RWPE2 (cell line): ENCODE data around the gene FOXRED1.

Experiments used
- ATAC-seq: fragments of 200-7000 bp; cut with Tn5 transposase; 3 replicates; pipeline ENCODE4 v1.9.1; 2021; ENCODE audit warnings: low read depth
- DNase-seq: peaks from one replicate; pipeline ENCODE4 v3.0.0-alpha.2; 2020; ENCODE audit warnings: low spot score
- H3K27ac ChIP-seq: fragments of 450-650 bp; 2 replicates; pipeline ENCODE4 v1.5.1; 2017; ENCODE audit warnings: mild to moderate bottlenecking; ENCODE audit not compliant: poor library complexity, severe bottlenecking
- H3K27me3 ChIP-seq: fragments of 250-450 bp; sonication (Bioruptor Pico); 2 replicates; pipeline ENCODE4 v1.5.1; 2021; ENCODE audit warnings: mild to moderate bottlenecking, moderate library complexity; ENCODE audit not compliant: insufficient read depth, poor library complexity, severe bottlenecking
- H3K36me3 ChIP-seq: fragments of 250-450 bp; sonication (Bioruptor Pico); 2 replicates; pipeline ENCODE4 v1.5.1; 2020; ENCODE audit warnings: low read depth, mild to moderate bottlenecking, moderate library complexity
- H3K4me1 ChIP-seq: fragments of 250-450 bp; sonication (Bioruptor Pico); 2 replicates; pipeline ENCODE4 v1.5.1; 2021; ENCODE audit warnings: mild to moderate bottlenecking, moderate library complexity; ENCODE audit not compliant: insufficient read depth, poor library complexity, severe bottlenecking
- H3K4me3 ChIP-seq: fragments of 250-450 bp; sonication (Bioruptor Pico); 2 replicates; pipeline ENCODE4 v1.5.1; 2021; ENCODE audit warnings: mild to moderate bottlenecking, moderate library complexity; ENCODE audit not compliant: severe bottlenecking
- H3K9me3 ChIP-seq: fragments of 250-450 bp; sonication (Bioruptor Pico); 2 replicates; pipeline ENCODE4 v1.5.1; 2021; ENCODE audit warnings: mild to moderate bottlenecking, moderate library complexity; ENCODE audit not compliant: severe bottlenecking
- CTCF ChIP-seq: fragments of 450-650 bp; IDR thresholded peaks from one replicate; pipeline ENCODE4 v1.5.1; 2017; ENCODE audit warnings: mild to moderate bottlenecking, moderate library complexity; ENCODE audit not compliant: poor library complexity, severe bottlenecking

FOXRED1 gene

GRCh38 chr11:126265811-126266210, 3.1 kb upstream of the FOXRED1 start:
- Histone ChIP-seq H3K27ac (no peak overlapping the region), H3K4me3 (no peak overlapping the region), H3K4me1 (no peaks in the 10 kb centered on the region), H3K36me3 (peaks cover 53% of the 10 kb centered on the region), H3K9me3 (no peaks in the 10 kb centered on the region), H3K27me3 (no peaks in the 10 kb centered on the region)
- ATAC-seq, result no peak
- no peak for TF ChIP-seq CTCF
- no peak for DNase-seq

- Histone ChIP-seq H3K27me3 (no peaks in the 10 kb centered on the region), H3K9me3 (no peaks in the 10 kb centered on the region), H3K27ac (peak overlapping the region; percentile 36), H3K4me1 (no peaks in the 10 kb centered on the region), H3K36me3 (peaks cover 51% of the 10 kb centered on the region), H3K4me3 (peak overlapping the region; percentile 70)
- DNase-seq, result no peak
- TF ChIP-seq CTCF, result no peak
- no peak for ATAC-seq
Observed at GRCh38 chr11:126267650-126268049, 1.3 kb upstream of the FOXRED1 start.

- TF ChIP-seq CTCF, result no peak
- ATAC-seq, result peak; percentile 19
- H3K36me3 ChIP-seq, result peaks cover 50% of the 10 kb centered on the region
- H3K27me3 ChIP-seq, result no peaks in the 10 kb centered on the region
- H3K27ac ChIP-seq, result peak overlapping the region; percentile 36
- no peaks in the 10 kb centered on the region for H3K9me3 ChIP-seq
- H3K4me1 ChIP-seq, result no peaks in the 10 kb centered on the region
- no peak for DNase-seq
- H3K4me3 ChIP-seq, result peak overlapping the region; percentile 70
Observed at GRCh38 chr11:126268361-126268707, 620 bp upstream of the FOXRED1 start.

GRCh38 chr11:126277322-126277721, 8.4 kb downstream of the FOXRED1 start:
- TF ChIP-seq CTCF, result no peak
- H3K27ac ChIP-seq, result no peak overlapping the region
- H3K27me3 ChIP-seq, result no peaks in the 10 kb centered on the region
- no peak overlapping the region for H3K4me3 ChIP-seq
- DNase-seq (no peak), ATAC-seq (no peak)
- no peaks in the 10 kb centered on the region for H3K4me1 ChIP-seq
- no peaks in the 10 kb centered on the region for H3K9me3 ChIP-seq
- H3K36me3 ChIP-seq, result peaks cover 31% of the 10 kb centered on the region

- peaks cover 30% of the 10 kb centered on the region for H3K36me3 ChIP-seq
- H3K27ac ChIP-seq, result no peak overlapping the region
- no peak for TF ChIP-seq CTCF
- H3K27me3 ChIP-seq, result no peaks in the 10 kb centered on the region
- DNase-seq (no peak), ATAC-seq (no peak)
- H3K4me3 ChIP-seq, result no peak overlapping the region
- no peaks in the 10 kb centered on the region for H3K9me3 ChIP-seq
- no peaks in the 10 kb centered on the region for H3K4me1 ChIP-seq
Observed at GRCh38 chr11:126277780-126278179, 8.8 kb downstream of the FOXRED1 start.
